Mononuclear cell (primary cell): ENCODE results near the gene ZMYND10. TPM values are rescaled to one million over a fixed set of nuclear protein-coding genes. Genes with fewer than 3 reads are reported as not detected.
A peak's percentile ranks its signal among the peaks of the same experiment; 100 is the strongest.

Experiments
- H3K27me3 ChIP-seq: 2 replicates; pipeline ENCODE4 v1.6.0; 2011; ENCODE audit warnings: low read length, control low read depth; ENCODE audit not compliant: insufficient read depth
- H3K4me1 ChIP-seq: 2 replicates; pipeline ENCODE4 v1.5.1; 2011; ENCODE audit warnings: mild to moderate bottlenecking, low read length, control low read depth; ENCODE audit not compliant: insufficient read depth
- H3K4me3 ChIP-seq: 2 replicates; pipeline ENCODE4 v1.5.1; 2011; ENCODE audit warnings: mild to moderate bottlenecking, low read length, moderate library complexity
- H3K9me3 ChIP-seq: 2 replicates; pipeline ENCODE4 v1.5.1; 2011; ENCODE audit warnings: low read depth, mild to moderate bottlenecking, control low read depth, low read length
- total RNA-seq: library from RNA; depleted of rRNA; stranded (reverse); fragments of >200 nt; gene quantifications from one replicate; pipeline ENCODE4 v1.2.3, GENCODE V29; 2012

The ZMYND10 gene
- total RNA-seq, 1 donor = 0.10 TPM

DNA sequence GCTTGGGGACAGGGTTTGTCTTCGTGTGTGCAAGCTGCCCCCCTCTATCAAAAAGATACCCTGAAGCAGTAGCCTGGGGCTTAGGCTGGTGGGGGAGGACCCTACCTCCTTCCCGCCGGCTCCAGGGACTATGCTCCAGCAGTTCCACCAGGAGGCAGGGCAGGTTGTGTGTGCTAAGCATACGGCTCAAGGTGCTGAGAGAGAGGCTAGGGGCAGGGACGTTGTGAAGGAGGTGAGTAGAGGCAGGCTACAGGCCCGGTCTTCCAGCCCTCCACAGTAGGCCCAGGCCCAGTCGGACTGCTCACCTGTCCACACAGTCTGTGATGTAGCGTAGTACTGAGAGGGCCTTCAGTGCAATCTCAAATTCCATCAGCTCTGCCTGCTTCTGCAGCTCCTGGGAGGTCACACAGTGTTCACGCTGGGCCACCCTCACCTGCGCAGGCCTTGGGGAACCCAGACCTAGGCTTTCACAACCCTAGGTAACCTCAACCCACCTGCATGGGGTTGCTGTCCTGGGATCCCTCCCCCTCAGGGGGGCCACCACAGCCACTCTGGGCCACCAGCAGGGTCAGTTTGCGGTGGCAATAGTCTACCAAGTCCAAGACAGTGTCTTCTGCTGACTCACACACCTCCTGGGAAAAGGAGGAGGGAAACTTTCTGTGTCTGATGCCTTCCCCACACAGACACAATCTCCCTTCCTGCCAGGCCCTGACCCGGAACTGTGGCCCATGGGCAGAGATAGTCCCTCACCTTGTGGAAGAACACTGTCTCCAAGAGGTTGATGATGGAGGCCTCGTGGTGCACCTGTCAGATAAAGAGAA lies 2.5 kb downstream of the ZMYND10 start:
- no peaks in the 10 kb centered on the region for H3K9me3 ChIP-seq
- no peaks in the 10 kb centered on the region for H3K27me3 ChIP-seq
- peaks cover 89% of the 10 kb centered on the region for H3K4me1 ChIP-seq
- H3K4me3 ChIP-seq = no peak overlapping the region

DNA sequence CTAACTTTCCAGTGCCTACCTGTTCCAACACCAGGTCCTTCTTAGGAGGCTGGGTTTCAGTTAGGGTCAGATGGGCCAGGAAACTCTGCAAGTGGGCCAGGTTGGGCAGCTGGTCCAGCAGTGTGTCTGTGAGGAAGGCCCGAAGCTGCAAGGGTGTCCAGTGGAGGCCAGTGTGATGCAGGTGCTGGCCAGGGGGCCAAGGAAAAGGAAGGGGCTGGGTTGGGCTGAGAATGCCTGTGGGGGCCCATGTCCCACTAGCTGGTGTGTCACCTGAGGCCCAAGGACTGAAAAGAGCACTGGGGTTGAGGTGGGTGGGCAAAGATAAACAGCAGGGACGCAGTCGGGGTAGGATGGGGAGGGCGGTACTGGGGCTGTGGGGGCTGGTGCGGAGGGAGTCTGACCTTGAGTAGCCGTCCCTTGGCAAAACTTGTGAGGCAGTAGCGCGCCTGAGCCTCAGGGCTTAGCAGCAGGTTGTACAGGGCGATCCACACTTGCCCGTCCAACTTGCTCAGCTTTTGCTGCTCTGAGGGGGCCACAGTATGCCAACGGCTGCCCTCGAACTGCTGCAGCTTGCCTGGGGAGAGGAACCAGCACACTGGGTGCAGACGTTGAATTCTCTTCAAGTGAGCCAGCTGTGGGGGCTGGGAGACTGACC lies 3.4 kb downstream of the ZMYND10 start:
- H3K4me1 ChIP-seq = peaks cover 82% of the 10 kb centered on the region
- no peaks in the 10 kb centered on the region for H3K9me3 ChIP-seq
- no peaks in the 10 kb centered on the region for H3K27me3 ChIP-seq
- no peak overlapping the region for H3K4me3 ChIP-seq

DNA sequence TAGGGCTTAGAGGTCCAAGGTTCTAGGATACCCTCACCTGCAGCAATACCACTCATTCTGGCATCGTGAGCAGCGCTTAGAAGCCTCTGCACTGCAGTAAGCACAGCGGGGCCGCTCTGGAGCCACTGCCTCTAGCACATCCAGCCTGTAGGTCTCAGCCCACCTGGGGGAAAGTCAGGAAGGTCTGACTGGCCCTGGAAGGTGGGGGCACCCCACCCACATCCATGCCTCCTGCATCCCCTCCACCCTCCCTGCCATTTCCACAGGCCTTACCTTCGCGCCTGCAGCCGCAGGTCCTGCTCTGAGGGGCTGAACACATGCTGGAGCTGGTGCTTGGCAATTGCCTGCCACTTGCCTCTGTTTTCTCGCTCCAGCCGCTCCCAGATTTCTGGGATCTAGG lies 4.0 kb downstream of the ZMYND10 start:
- no peaks in the 10 kb centered on the region for H3K9me3 ChIP-seq
- H3K4me3 ChIP-seq = peak overlapping the region; percentile 68
- no peaks in the 10 kb centered on the region for H3K27me3 ChIP-seq
- peaks cover 80% of the 10 kb centered on the region for H3K4me1 ChIP-seq

DNA sequence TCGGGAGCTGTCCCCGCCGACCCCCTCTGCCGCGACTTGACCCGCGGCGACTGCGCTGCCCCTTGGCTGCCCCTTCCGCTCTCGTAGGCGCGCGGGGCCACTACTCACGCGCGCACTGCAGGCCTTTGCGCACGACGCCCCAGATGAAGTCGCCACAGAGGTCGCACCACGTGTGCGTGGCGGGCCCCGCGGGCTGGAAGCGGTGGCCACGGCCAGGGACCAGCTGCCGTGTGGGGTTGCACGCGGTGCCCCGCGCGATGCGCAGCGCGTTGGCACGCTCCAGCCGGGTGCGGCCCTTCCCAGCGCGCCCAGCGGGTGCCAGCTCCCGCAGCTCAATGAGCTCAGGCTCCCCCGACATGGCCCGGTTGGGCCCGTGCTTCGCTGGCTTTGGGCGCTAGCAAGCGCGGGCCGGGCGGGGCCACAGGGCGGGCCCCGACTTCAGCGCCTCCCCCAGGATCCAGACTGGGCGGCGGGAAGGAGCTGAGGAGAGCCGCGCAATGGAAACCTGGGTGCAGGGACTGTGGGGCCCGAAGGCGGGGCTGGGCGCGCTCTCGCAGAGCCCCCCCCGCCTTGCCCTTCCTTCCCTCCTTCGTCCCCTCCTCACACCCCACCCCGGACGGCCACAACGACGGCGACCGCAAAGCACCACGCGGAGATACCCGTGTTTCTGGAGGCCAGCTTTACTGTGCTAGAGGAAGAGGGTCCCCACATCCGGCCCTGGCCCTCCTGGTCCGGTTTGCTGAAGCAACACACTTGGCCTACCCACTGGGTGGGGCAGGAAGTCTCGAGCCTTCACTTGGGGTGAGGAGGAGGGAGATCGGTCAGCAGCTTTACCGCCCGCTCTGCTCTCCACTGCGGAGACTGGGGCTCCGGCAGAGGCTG lies 4.8 kb downstream of the ZMYND10 start, which contains the start of gene RASSF1:
Gene RASSF1, minus strand, starts transcription at position 389 of the 882 bp plus-strand sequence. Its CDS starts 31 bp downstream, at position 358.
- H3K4me1 ChIP-seq = peaks cover 80% of the 10 kb centered on the region

DNA sequence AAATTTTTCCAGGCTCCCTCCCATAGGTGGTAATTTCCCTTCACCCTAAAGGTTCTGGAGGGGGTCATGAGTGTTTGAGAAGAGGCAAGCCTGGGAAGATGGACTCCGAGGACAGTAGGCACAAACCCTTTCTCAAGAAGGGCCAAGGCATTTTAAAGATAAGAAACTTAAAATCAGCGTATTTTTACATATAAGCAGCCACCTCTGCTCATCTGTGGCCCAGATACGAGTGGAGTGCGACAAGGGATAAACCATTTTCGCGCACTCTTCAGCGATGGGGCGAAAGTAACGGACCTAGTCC lies 5.4 kb downstream of the ZMYND10 start:
- Histone ChIP-seq H3K4me1 (peaks cover 80% of the 10 kb centered on the region), H3K27me3 (no peaks in the 10 kb centered on the region), H3K4me3 (peak overlapping the region; percentile 68), H3K9me3 (no peaks in the 10 kb centered on the region)

More for the DNA sequence above, 4.8 kb downstream of the ZMYND10 start, which contains the start of gene RASSF1:
- peak within 1 kb of the TSS; percentile 68 for H3K4me3 ChIP-seq
- H3K9me3 ChIP-seq = no peaks in the 10 kb centered on the region
- H3K27me3 ChIP-seq = no peaks in the 10 kb centered on the region

DNA sequence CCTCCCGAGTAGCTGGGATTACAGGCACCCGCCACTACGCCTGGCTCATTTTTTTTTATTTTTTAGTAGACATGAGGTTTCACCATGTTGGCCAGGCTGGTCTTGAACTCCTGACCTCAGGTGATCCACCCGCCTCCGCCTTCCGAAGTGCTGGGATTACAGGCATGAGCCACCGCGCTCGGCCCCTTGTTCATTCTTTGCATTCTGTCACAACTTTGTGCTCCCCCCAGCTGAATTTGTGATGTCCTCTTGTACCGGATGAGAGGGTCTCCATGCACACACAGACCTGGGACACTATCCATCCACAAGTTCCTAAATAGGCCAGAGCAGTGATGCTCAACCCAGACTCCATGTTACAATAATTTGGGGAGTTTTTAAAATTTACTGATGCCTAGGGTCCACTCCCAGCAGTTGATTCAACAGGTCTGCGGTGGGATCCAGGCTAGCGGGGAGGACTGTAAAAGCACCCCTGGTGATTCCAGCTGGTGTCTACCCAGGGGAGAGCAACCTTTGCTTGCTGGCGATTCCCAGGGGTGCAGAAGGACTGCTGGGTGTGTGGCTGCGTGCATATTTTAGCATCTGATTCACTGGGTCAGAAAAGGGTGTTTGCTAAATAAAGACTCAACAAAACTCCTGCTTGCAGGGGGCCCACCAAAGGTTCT lies 5.9 kb downstream of the ZMYND10 start:
- Histone ChIP-seq H3K27me3 (no peaks in the 10 kb centered on the region), H3K4me1 (peaks cover 82% of the 10 kb centered on the region), H3K9me3 (no peaks in the 10 kb centered on the region), H3K4me3 (peak overlapping the region; percentile 68)

DNA sequence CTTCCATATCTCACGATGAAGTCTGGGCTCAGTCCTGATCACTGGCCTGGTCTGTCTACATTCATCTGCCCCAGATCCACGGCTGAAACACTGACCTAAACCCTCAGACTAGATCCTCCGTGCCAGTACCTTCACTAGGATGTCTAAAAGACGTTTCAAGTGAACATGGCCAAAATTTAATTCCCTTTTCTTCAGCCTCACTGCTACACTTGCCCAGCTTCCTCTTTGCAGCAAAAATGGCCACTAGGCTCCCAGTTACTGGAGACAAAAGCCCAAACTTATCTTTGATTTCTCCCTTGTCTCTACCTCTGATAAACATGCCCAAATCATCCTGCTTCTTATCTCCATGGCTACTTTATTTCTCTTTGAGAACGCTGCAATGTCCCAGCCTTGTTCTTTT lies 6.6 kb downstream of the ZMYND10 start:
- Histone ChIP-seq H3K4me3 (peak overlapping the region; percentile 68), H3K4me1 (peaks cover 88% of the 10 kb centered on the region), H3K27me3 (no peaks in the 10 kb centered on the region)

DNA sequence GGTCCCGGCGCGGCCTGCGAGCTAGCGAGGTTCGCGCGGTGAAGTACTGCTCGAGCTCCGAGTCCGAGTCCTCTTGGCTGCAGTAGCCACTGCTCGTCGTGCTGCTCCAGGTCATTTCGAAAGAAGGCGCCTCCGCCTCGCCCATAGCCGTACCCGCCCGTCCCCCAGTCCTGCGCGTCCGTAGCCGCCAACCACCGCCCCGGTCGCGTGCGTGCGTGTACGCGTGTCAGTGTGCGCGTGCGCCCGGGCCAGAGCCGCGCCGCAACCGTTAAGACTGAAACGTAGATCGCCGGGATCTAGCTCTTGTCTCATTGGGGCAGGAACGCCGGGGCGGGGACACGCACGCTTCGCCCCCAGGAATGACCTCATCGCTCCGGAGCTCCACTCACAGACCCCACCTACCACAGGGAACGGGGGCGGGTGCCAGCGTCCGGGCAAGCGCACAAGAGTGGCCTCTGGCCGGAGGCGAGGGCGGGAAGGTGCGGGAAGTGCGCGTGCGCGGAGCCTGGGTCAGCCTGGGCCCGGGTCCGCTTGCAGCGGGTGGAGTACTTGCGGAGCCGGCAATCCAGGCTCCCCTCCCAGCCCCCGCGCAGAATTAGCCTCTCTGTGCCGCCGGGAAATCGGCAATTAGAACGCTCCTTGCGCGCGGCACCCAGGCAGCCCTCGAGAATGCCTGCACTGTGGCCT lies 8.2 kb downstream of the ZMYND10 start:
- H3K9me3 ChIP-seq = no peaks in the 10 kb centered on the region
- H3K27me3 ChIP-seq = no peaks in the 10 kb centered on the region
- peaks cover 86% of the 10 kb centered on the region for H3K4me1 ChIP-seq
- peak overlapping the region; percentile 68 for H3K4me3 ChIP-seq

More for the DNA sequence above, 6.6 kb downstream of the ZMYND10 start:
- H3K9me3 ChIP-seq = no peaks in the 10 kb centered on the region

DNA sequence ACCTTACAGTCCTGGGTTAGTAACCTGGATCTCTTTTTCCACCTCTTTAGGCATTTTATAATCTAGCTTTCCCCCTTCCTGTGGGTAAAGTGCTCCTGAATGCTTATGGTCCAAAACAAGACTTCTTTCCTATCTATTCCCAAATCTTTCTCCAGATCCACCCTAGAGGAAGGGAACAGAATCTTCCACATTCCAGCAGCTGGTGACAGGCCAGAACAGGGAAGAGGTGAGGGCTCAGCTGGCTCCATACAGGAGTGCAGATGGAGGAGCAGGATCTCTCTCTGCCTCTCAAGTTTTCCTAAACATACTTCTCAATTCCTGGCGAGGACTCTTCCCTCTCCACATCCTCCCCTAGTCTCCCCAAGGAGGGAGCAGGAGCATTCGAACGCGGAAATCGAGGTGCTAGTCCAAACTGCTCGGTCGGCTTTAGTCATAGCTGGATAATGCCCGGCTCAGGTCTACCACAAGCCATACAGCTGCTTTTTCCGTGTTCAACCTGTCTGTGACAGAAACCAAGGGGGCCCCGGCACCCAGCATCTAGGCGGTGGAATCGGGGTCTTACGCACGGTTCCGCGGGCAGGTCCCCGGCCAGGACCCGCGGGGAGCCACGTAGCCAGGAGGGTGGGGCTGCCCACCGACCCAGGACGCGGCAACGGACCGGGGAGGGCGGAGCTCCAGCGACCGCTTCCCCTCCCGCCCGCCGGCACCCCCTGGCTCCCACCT lies 8.9 kb downstream of the ZMYND10 start:
- Histone ChIP-seq H3K4me1 (peaks cover 79% of the 10 kb centered on the region), H3K27me3 (no peaks in the 10 kb centered on the region), H3K9me3 (no peaks in the 10 kb centered on the region), H3K4me3 (peak overlapping the region; percentile 68)

DNA sequence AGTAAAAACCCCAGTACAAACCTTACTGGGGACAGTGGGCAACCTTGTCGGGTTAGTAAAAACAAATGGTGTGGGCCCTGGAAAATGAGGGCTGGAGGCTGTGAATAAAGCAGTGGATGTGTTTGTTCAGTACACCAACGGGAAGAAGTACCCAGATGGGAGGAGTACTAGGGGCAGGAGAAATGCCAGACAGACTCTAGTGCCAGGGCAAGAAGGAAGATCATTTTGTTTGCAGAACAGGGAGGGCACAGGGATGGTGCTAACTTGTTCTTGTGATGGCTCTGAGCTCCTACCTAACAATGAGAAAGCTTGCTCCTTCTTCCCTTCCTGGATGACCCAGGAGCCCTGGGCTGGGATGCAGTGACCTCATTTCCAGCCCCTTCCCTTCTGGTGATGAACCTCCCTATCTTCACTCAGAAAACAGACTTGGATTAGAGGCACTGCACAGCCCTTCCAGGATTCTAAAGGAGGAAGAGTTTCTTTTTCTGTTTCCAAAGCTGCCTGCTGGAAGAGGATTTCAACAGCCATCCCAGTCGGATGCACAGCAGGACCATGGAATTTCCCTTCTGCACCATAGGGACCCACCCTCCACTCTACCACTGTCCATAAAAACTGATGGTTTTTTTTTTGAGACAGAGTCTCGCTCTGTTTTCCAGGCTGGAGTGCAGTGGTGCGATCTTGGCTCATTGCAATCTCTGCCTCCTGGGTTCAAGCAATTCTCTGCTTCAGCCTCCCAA lies 11.0 kb downstream of the ZMYND10 start:
- no peaks in the 10 kb centered on the region for H3K27me3 ChIP-seq
- H3K4me1 ChIP-seq = peaks cover 58% of the 10 kb centered on the region
- H3K9me3 ChIP-seq = no peaks in the 10 kb centered on the region
- H3K4me3 ChIP-seq = no peak overlapping the region

DNA sequence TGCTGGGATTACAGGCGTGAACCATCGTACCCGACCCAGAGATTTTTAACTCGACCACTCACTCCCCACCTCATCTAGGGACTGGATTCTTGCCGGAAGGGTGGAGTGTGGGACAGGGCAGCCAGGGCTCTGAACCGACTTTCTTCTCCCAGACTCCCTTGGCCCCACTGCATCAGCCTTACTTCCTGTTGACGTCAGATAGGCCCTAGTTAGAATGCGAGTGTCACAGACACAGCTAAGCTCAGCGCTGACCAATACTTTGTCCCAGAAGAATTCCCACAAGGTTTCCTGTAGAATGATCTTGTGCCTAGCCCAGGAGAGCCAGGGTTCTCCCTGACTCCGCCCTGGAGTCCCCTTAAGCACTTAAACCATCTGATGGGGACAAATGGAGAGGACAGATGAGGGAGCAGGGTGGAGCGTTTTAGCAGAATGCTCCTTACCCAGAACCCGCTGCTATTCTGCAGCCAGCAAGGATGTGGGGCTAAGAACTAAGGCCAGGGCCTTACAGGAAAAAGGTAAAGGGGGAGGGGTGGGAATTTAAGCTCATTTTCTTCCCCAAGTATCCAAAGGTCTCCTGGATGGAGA lies 11.7 kb downstream of the ZMYND10 start:
- Histone ChIP-seq H3K4me1 (peaks cover 52% of the 10 kb centered on the region), H3K27me3 (no peaks in the 10 kb centered on the region), H3K4me3 (no peak overlapping the region), H3K9me3 (no peaks in the 10 kb centered on the region)

DNA sequence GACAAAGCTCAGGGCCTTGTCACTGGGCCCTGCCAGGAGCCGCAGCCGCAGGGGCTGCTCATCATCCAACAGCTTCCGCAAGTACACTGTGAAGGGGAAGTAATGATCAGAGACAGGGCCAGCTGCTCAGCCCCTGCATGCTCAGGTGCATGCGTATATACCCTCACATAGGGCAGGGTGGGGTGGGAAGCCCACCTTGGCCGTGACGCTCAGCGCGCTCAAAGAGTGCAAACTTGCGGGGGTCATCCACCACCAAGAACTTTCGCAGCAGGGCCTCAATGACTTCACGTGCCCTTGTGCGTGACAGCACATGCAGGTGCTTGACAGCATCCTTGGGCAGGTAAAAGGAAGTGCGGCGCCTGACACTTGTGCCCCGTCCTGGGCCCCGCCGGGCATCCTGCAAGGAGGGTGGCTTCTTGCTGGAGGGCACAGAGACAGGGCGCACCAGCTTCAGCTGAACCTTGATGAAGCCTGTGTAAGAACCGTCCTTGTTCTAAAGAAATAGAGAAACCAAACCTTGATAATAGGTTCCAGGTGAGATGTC lies 14.1 kb downstream of the ZMYND10 start:
- H3K9me3 ChIP-seq = no peaks in the 10 kb centered on the region
- peaks cover 58% of the 10 kb centered on the region for H3K4me1 ChIP-seq
- no peak overlapping the region for H3K4me3 ChIP-seq
- H3K27me3 ChIP-seq = no peaks in the 10 kb centered on the region

DNA sequence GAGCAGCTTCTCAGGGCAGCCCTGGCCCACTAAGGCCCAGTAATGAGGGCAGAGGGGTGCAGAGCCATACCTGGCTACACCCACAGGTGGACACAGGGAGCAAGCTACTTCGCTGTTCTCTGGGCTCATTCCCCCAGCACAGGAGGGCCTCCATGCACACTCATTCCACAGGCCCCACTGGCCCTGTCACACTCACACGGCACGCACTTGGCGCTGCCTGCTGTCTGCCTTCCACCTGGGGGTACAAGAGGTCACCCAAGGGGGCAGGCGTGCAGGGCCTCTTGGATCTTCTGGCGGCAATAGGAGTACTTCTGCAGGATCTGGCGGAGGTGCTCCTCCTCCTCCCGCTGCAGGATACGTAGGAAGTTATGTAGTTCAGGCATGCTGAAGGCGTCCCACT lies 15.2 kb downstream of the ZMYND10 start:
- H3K27me3 ChIP-seq = no peaks in the 10 kb centered on the region
- H3K9me3 ChIP-seq = no peaks in the 10 kb centered on the region
- H3K4me3 ChIP-seq = no peak overlapping the region
- H3K4me1 ChIP-seq = peaks cover 58% of the 10 kb centered on the region
